ENCODE data around the gene KCND2. TPM values are rescaled to one million over a fixed set of nuclear protein-coding genes. Genes with fewer than 3 reads are reported as not detected.

KCND2 gene
- total and polyA plus RNA-seq, 2 of the 8 experiments (the other 6 are each of a cell fraction or from before 2014, with no cell fraction given), result 4.6 to 7.7 TPM

GRCh38 chr7:120550494-120551048 lies 277.6 kb downstream of the KCND2 start:
- Histone ChIP-seq H2BK12ac (ENCODE audit: low read depth, low read length) (no peak overlapping the region), H3K36me3 (ENCODE audit: control insufficient read depth in 2 of 4, insufficient read depth in 4 of 4, low read length in 3 of 4) (no peaks in the 10 kb centered on the region), H2AFZ (ENCODE audit: low read length) (no peak overlapping the region), H4K20me1 (replicated peaks in 1 of 2; ENCODE audit: control insufficient read depth in 1 of 2, insufficient read depth in 2 of 2, low read length in 2 of 2) (no peaks in the 10 kb centered on the region), H4K5ac (ENCODE audit: insufficient read length, low read depth, low read length) (no peak overlapping the region), H2AK5ac (ENCODE audit: low read depth, low read length) (no peak overlapping the region), H3K23ac (ENCODE audit: insufficient read length) (no peak overlapping the region), H3K9ac (replicated peaks in 1 of 4; ENCODE audit: extremely low read depth in 1 of 4, low read depth in 3 of 4, low read length in 3 of 4) (no peak overlapping the region), H3K9me3 (ENCODE audit: insufficient read depth in 2 of 2, low read depth in 1 of 2, low read length in 1 of 2) (no peaks in the 10 kb centered on the region; a peak in 1 of 4 replicates), H4K91ac (replicated peaks; ENCODE audit: insufficient read length, low read length) (no peak overlapping the region), H3K4me1 (replicated peaks in 1 of 4; ENCODE audit: control insufficient read depth in 3 of 4, insufficient read depth in 4 of 4, low read length in 3 of 4) (peaks cover 0 to 15% (median 3%) of the 10 kb centered on the region in 4 experiments; a peak in 3 of 7 replicates), H3K56ac (replicated peaks; ENCODE audit: insufficient read length, low read depth, low read length) (no peak overlapping the region), H3K23me2 (ENCODE audit: low read depth, low read length) (no peaks in the 10 kb centered on the region), H2BK5ac (ENCODE audit: low read depth, low read length) (0 out of 2 replicates have a peak overlapping the region, but pooled peaks have one; percentile 36), H3K4me3 (ENCODE audit: extremely low read depth in 1 of 4, insufficient read depth in 2 of 4, low read depth in 3 of 4, low read length in 4 of 4) (no peak overlapping the region; a peak in 1 of 8 replicates), H3K4me2 (ENCODE audit: insufficient read depth in 1 of 2, low read depth in 2 of 2, low read length in 2 of 2) (peak overlapping the region in 1 of 2 experiments; percentile 10; a peak in 1 of 4 replicates), H3K27me3 (replicated peaks in 1 of 4; ENCODE audit: control insufficient read depth in 3 of 4, extremely low read depth in 1 of 4, insufficient read depth in 3 of 4, low read length in 3 of 4) (no peaks in the 10 kb centered on the region), H2BK20ac (ENCODE audit: low read length) (peak overlapping the region; percentile 15; the same call in 1 of the 2 replicates), H4K8ac (ENCODE audit: extremely low read depth, insufficient read depth, low read length) (no peak overlapping the region), H3K79me2 (ENCODE audit: control insufficient read depth in 1 of 2, insufficient read depth in 2 of 2, low read length in 2 of 2) (no peaks in the 10 kb centered on the region), H3K27ac (ENCODE audit: low read depth, low read length) (no peak overlapping the region), H2BK15ac (ENCODE audit: low read length) (no peak overlapping the region), H3K14ac (ENCODE audit: insufficient read length) (no peak overlapping the region), H3K4ac (replicated peaks; ENCODE audit: insufficient read length, low read depth, low read length) (no peak overlapping the region), H2BK120ac (replicated peaks; ENCODE audit: low read depth, low read length) (no peak overlapping the region), H3K79me1 (ENCODE audit: low read depth, low read length) (no peaks in the 10 kb centered on the region), H3K18ac (ENCODE audit: extremely low read depth, low read length) (no peak overlapping the region)
- ChIA-PET CTCF (ENCODE audit: partially characterized antibody) (interaction anchor here (0.6 to 1.3 kb wide), 2 partner anchors 9 to 1428 kb away, joined by 3 to 4 read pairs; no protein-coding TSS in a partner anchor), POLR2A (ENCODE audit: partially characterized antibody) (no interaction called here)
- WGBS, 2 experiments (ENCODE audit: extremely low coverage in 1 of 2, insufficient coverage in 1 of 2, insufficient read length in 1 of 2, insufficient replicate concordance in 2 of 2, low coverage in 1 of 2, low lambda C conversion rate in 2 of 2, missing lambda C conversion rate in 1 of 2), result 45% methylated on average over 1 of the region's 1 CpG; no CpG with 5 or more reads in 1 of the 2 experiments
- peak; percentile 36 for FAIRE-seq
- DNase-seq (ENCODE audit: low read depth in 1 of 2, low spot score in 2 of 2), result no peak
- TF ChIP-seq POLR2A (IDR thresholded peaks at IDR 0.05; ENCODE audit: control extremely low read depth in 1 of 2, low read depth in 2 of 2, low read length in 2 of 2) (no peak), KDM5A (IDR thresholded peaks at IDR 0.05; ENCODE audit: low read length) (no peak), FOSL1 (IDR thresholded peaks at IDR 0.05; ENCODE audit: insufficient read depth, low read depth, low read length) (no peak), POU5F1 (IDR thresholded peaks at IDR 0.05; ENCODE audit: low read depth, low read length) (no peak), SP4 (IDR thresholded peaks at IDR 0.05; ENCODE audit: low read length) (no peak), EGR1 (IDR thresholded peaks at IDR 0.05; ENCODE audit: borderline replicate concordance, low read depth, low read length) (no peak), CTCF (IDR thresholded peaks at IDR 0.05; ENCODE audit: control extremely low read depth in 1 of 3, insufficient read depth in 1 of 3, low read depth in 1 of 3, low read length in 3 of 3) (no peak), POLR2AphosphoS5 (IDR thresholded peaks at IDR 0.05; ENCODE audit: low read depth, low read length) (no peak), E2F6 (IDR thresholded peaks at IDR 0.05) (no peak)
